Panc1 (cell line): ENCODE measurements around the gene PROM2. TPM values are rescaled to one million over a fixed set of nuclear protein-coding genes. Genes with fewer than 3 reads are reported as not detected.

Source experiments
- ATAC-seq: fragments of 200-7000 bp; cut with Tn5 transposase; 2 replicates; pipeline ENCODE4 v1.9.1; 2020; ENCODE audit warnings: mild to moderate bottlenecking, moderate library complexity
- BruUV-seq: library from RNA; stranded (reverse); fragments of 400-500 nt; replicated peaks from 2 replicates; lab custom pipeline; 2021; lab: Mats Ljungman, UMichigan
- CTCF ChIA-PET: fragments of 300-600 bp; sonication (Branson Sonifier 250); formaldehyde crosslinking; loops from one replicate; lab custom pipeline; 2022; ENCODE audit warnings: antibody characterized with exemption; lab: Charles Lee
- POLR2A ChIA-PET: fragments of 300-600 bp; sonication (Branson Sonifier 250); formaldehyde crosslinking; loops from one replicate; lab custom pipeline; 2022; ENCODE audit warnings: antibody characterized with exemption; lab: Charles Lee
- DNase-seq: peaks from one replicate; pipeline ENCODE4 v3.0.0-alpha.2; 2010; ENCODE audit warnings: low read depth, low spot score
- H3K27ac ChIP-seq: 2 replicates; pipeline ENCODE4 v1.5.1; 2011; ENCODE audit warnings: mild to moderate bottlenecking, low read length, inconsistent platforms
- H3K27me3 ChIP-seq: fragments of 200-500 bp; sonication (Bioruptor generic); 2 replicates; pipeline ENCODE4 v1.6.0; 2014; ENCODE audit warnings: low read length, inconsistent platforms; ENCODE audit not compliant: control insufficient read depth, insufficient read depth
- H3K36me3 ChIP-seq: fragments of 200-500 bp; sonication (Bioruptor generic); 2 replicates; pipeline ENCODE4 v1.5.1; 2014; ENCODE audit warnings: inconsistent platforms, mild to moderate bottlenecking, low read length, moderate library complexity; ENCODE audit not compliant: control insufficient read depth, insufficient read depth
- H3K4me1 ChIP-seq: 2 replicates; pipeline ENCODE4 v1.5.1; 2011; ENCODE audit warnings: inconsistent platforms, mild to moderate bottlenecking, low read length, moderate library complexity; ENCODE audit not compliant: control insufficient read depth, insufficient read depth
- H3K4me3 ChIP-seq, 2 experiments: 2 replicates each; pipeline ENCODE4 v1.5.1; 2011 to 2012; ENCODE audit warnings: low read depth in 2 of 2, low read length in 2 of 2, mild to moderate bottlenecking in 2 of 2, inconsistent platforms in 1 of 2, moderate library complexity in 1 of 2
- H3K9me3 ChIP-seq: fragments of 200-500 bp; sonication (Bioruptor generic); 2 replicates; pipeline ENCODE4 v1.5.1; 2014; ENCODE audit warnings: low read depth, mild to moderate bottlenecking, inconsistent platforms, low read length, moderate library complexity; ENCODE audit not compliant: control insufficient read depth, insufficient read depth
- CTCF ChIP-seq: fragments of 450-650 bp; IDR thresholded peaks from 2 replicates; pipeline ENCODE4 v1.5.1; 2017; ENCODE audit warnings: mild to moderate bottlenecking
- POLR2AphosphoS5 ChIP-seq: IDR thresholded peaks from 2 replicates; pipeline ENCODE4 v1.6.1; 2012; ENCODE audit warnings: mild to moderate bottlenecking, low read depth, low read length, moderate library complexity
- REST ChIP-seq, 2 experiments: IDR thresholded peaks; 2 replicates each; pipeline ENCODE4 v1.6.1; 2011 to 2012; ENCODE audit warnings: low read depth in 2 of 2, control low read depth in 1 of 2, low read length in 1 of 2, mild to moderate bottlenecking in 1 of 2, moderate library complexity in 1 of 2; ENCODE audit not compliant: insufficient read depth in 1 of 2
- SIN3A ChIP-seq: IDR thresholded peaks from 2 replicates; pipeline ENCODE4 v1.6.1; 2012; ENCODE audit warnings: low read depth, mild to moderate bottlenecking, low read length, moderate library complexity, borderline replicate concordance; ENCODE audit not compliant: insufficient read depth
- TCF7L2 ChIP-seq: IDR thresholded peaks from 2 replicates; pipeline ENCODE4 v1.6.1; 2011; ENCODE audit warnings: mild to moderate bottlenecking, low read depth, low read length, inconsistent platforms
- in situ Hi-C: cut with HindIII; loops from 2 replicates; pipeline ENCODE4 v1.10.0; 2016; ENCODE audit warnings: low sequenced_read_pairs, low pct_unique_long_range_greater_than_20kb
- intact Hi-C: fragments of 100-400 bp; cut with micrococcal nuclease; formaldehyde crosslinking; loops from one replicate; pipeline ENCODE4 v1.10.0; 2022; ENCODE audit not compliant: unreplicated experiment
- total RNA-seq: library from RNA; stranded (reverse); gene quantifications from one replicate; pipeline ENCODE4 v1.2.1, GENCODE V29; 2021; ENCODE audit not compliant: unreplicated experiment

Gene PROM2
- total RNA-seq, 1 experiment from 2014 or later = 1.4 TPM

GRCh38 chr2:95276244-95276887 is 2.1 kb downstream of the PROM2 start:
- in situ Hi-C loops (no loop called here), intact Hi-C loops (no loop called here)
- Histone ChIP-seq H3K27ac (no peak overlapping the region), H3K4me3 (no peak overlapping the region), H3K9me3 (no peaks in the 10 kb centered on the region), H3K36me3 (no peaks in the 10 kb centered on the region), H3K27me3 (no peaks in the 10 kb centered on the region), H3K4me1 (no peaks in the 10 kb centered on the region)
- POLR2A ChIA-PET = no interaction called here
- no TSS peak for BruUV-seq
- DNase-seq = no peak
- CTCF ChIA-PET = no interaction called here
- TF ChIP-seq CTCF = no peak
- ATAC-seq = no peak

- no peaks in the 10 kb centered on the region for H3K36me3 ChIP-seq
- ChIA-PET POLR2A (no interaction called here), CTCF (no interaction called here)
- no TSS peak for BruUV-seq
- no peak for TF ChIP-seq REST (IDR thresholded peaks at IDR 0.05; ENCODE audit: insufficient read depth in 1 of 2, low read depth in 2 of 2, low read length in 1 of 2)
- TF ChIP-seq POLR2AphosphoS5 = no peak
- no peak for TF ChIP-seq CTCF
- TF ChIP-seq SIN3A = no peak
- no peak for TF ChIP-seq TCF7L2
- H3K4me1 ChIP-seq = no peaks in the 10 kb centered on the region
- H3K9me3 ChIP-seq = no peaks in the 10 kb centered on the region
- ATAC-seq = no peak
- H3K27ac ChIP-seq = no peak overlapping the region
- in situ Hi-C loops = no loop called here
- no peaks in the 10 kb centered on the region for H3K27me3 ChIP-seq
- no peak overlapping the region for H3K4me3 ChIP-seq
- intact Hi-C loops = no loop called here
- no peak for DNase-seq
Observed at GRCh38 chr2:95276888-95277245, 2.6 kb downstream of the PROM2 start.
